GM19463 (cell line): ENCODE results near the gene THEM4.

Experiments used
- ATAC-seq: cut with Tn5 transposase; IDR thresholded peaks from one replicate; pipeline ENCODE4 v1.9.1; 2021; ENCODE audit warnings: mild to moderate bottlenecking, moderate library complexity; ENCODE audit not compliant: unreplicated experiment

Gene THEM4

GRCh38 chr1:151909167-151910149 is at the start of gene THEM4:
Gene THEM4, minus strand, starts transcription at chr1:151909511. Its CDS starts 53 bp downstream, at chr1:151909458.
- ATAC-seq = peak; percentile 98

GRCh38 chr1:151958959-151959358 is 49.6 kb upstream of the THEM4 start:
- ATAC-seq = no peak

- ATAC-seq = no peak
Measured at GRCh38 chr1:151956957-151957497, 47.7 kb upstream of the THEM4 start.

GRCh38 chr1:151953409-151954094 is 44.2 kb upstream of the THEM4 start:
- no peak for ATAC-seq

GRCh38 chr1:151952811-151953210 is 43.5 kb upstream of the THEM4 start:
- no peak for ATAC-seq

GRCh38 chr1:151949371-151950193 is 40.3 kb upstream of the THEM4 start:
- no peak for ATAC-seq

GRCh38 chr1:151948506-151948905 is 39.2 kb upstream of the THEM4 start:
- ATAC-seq = no peak

- ATAC-seq = no peak
Measured at GRCh38 chr1:151947140-151947539, 37.8 kb upstream of the THEM4 start.

GRCh38 chr1:151945725-151946722 is 36.7 kb upstream of the THEM4 start:
- no peak for ATAC-seq

- ATAC-seq = no peak
Measured at GRCh38 chr1:151944857-151945575, 35.7 kb upstream of the THEM4 start.

GRCh38 chr1:151944126-151944856 is 35.0 kb upstream of the THEM4 start:
- no peak for ATAC-seq

GRCh38 chr1:151943591-151943990 is 34.3 kb upstream of the THEM4 start:
- ATAC-seq = no peak

- no peak for ATAC-seq
Measured at GRCh38 chr1:151942882-151943281, 33.6 kb upstream of the THEM4 start.

GRCh38 chr1:151940541-151940940 is 31.2 kb upstream of the THEM4 start:
- no peak for ATAC-seq

- no peak for ATAC-seq
Measured at GRCh38 chr1:151939779-151940178, 30.5 kb upstream of the THEM4 start.

- ATAC-seq = no peak
Measured at GRCh38 chr1:151939141-151939540, 29.8 kb upstream of the THEM4 start.

GRCh38 chr1:151936653-151937052 is 27.3 kb upstream of the THEM4 start:
- no peak for ATAC-seq

GRCh38 chr1:151935894-151936602 is 26.7 kb upstream of the THEM4 start:
- ATAC-seq = no peak
